Cardiac septum (tissue), 1 donor: ENCODE results near the gene RAB11FIP2. TPM values are rescaled to one million over a fixed set of nuclear protein-coding genes. Genes with fewer than 3 reads are reported as not detected.

Experiments used
- DNase-seq: peaks from one replicate; pipeline ENCODE4 v3.0.0-alpha.2; 2020; ENCODE audit warnings: low spot score
- intact Hi-C: fragments of 100-400 bp; cut with DNase I; formaldehyde crosslinking; loops from one replicate; pipeline ENCODE4 v1.14.0; 2022
- total RNA-seq: library from RNA; stranded (reverse); fragmentation: NEBNext Ultra II Directional; extraction: Animal tissue kit (Norgen Biotek cat#: 25700); gene quantifications from one replicate; pipeline ENCODE4 v1.2.1, GENCODE V29; 2021
- donor health status: DM: no; HTN: no; CAD: no.

Gene RAB11FIP2
- total RNA-seq, 1 donor from 2014 or later, result 12.7 TPM

- intact Hi-C loops, result no loop called here
- DNase-seq, result no peak
Measured at GRCh38 chr10:118036281-118036875, 10.4 kb downstream of the RAB11FIP2 start.

- intact Hi-C loops, result no loop called here
- DNase-seq, result no peak
Measured at GRCh38 chr10:118035354-118036005, 11.3 kb downstream of the RAB11FIP2 start.

GRCh38 chr10:118034791-118035261 lies 11.9 kb downstream of the RAB11FIP2 start:
- no peak for DNase-seq
- intact Hi-C loops, result no loop called here

- intact Hi-C loops, result no loop called here
- no peak for DNase-seq
Measured at GRCh38 chr10:118033905-118034304, 12.8 kb downstream of the RAB11FIP2 start.

GRCh38 chr10:118032564-118032963 lies 14.2 kb downstream of the RAB11FIP2 start:
- no peak for DNase-seq
- intact Hi-C loops, result no loop called here

- DNase-seq, result no peak
- intact Hi-C loops, result no loop called here
Measured at GRCh38 chr10:118031351-118032075, 15.2 kb downstream of the RAB11FIP2 start.

GRCh38 chr10:118028619-118029018 lies 18.1 kb downstream of the RAB11FIP2 start:
- DNase-seq, result no peak
- intact Hi-C loops, result no loop called here

- no peak for DNase-seq
- intact Hi-C loops, result no loop called here
Measured at GRCh38 chr10:118027397-118027796, 19.3 kb downstream of the RAB11FIP2 start.

- intact Hi-C loops, result no loop called here
Measured at GRCh38 chr10:118026936-118027335, 19.8 kb downstream of the RAB11FIP2 start.

GRCh38 chr10:118020365-118020764 lies 26.4 kb downstream of the RAB11FIP2 start:
- no peak for DNase-seq
- intact Hi-C loops, result no loop called here

More at GRCh38 chr10:118026936-118027335, 19.8 kb downstream of the RAB11FIP2 start:
- DNase-seq, result no peak

GRCh38 chr10:118017850-118018249 lies 28.9 kb downstream of the RAB11FIP2 start:
- intact Hi-C loops, result no loop called here
- no peak for DNase-seq

- intact Hi-C loops, result no loop called here
Measured at GRCh38 chr10:118017071-118017740, 29.5 kb downstream of the RAB11FIP2 start.

GRCh38 chr10:118012952-118013525 lies 33.7 kb downstream of the RAB11FIP2 start:
- intact Hi-C loops, result no loop called here
- no peak for DNase-seq

More at GRCh38 chr10:118017071-118017740, 29.5 kb downstream of the RAB11FIP2 start:
- no peak for DNase-seq

GRCh38 chr10:118007773-118008172 lies 39.0 kb downstream of the RAB11FIP2 start:
- no peak for DNase-seq
- intact Hi-C loops, result no loop called here

- no peak for DNase-seq
- intact Hi-C loops, result no loop called here
Measured at GRCh38 chr10:118003126-118003525, 43.6 kb downstream of the RAB11FIP2 start.

GRCh38 chr10:118002581-118002980 lies 44.2 kb downstream of the RAB11FIP2 start:
- intact Hi-C loops, result no loop called here
- DNase-seq, result no peak

GRCh38 chr10:117997673-117998072 lies 49.1 kb downstream of the RAB11FIP2 start:
- DNase-seq, result no peak
- intact Hi-C loops, result no loop called here

- intact Hi-C loops, result no loop called here
- no peak for DNase-seq
Measured at GRCh38 chr10:117996709-117997108, 50.0 kb downstream of the RAB11FIP2 start.

- DNase-seq, result no peak
- intact Hi-C loops, result no loop called here
Measured at GRCh38 chr10:117994771-117995170, 52.0 kb downstream of the RAB11FIP2 start.

- intact Hi-C loops, result no loop called here
- no peak for DNase-seq
Measured at GRCh38 chr10:117993166-117993565, 53.6 kb downstream of the RAB11FIP2 start.
